Stimulated activated CD4-positive, alpha-beta T cell treated with anti-CD3 and anti-CD28 coated beads, Interleukin-15, amount 100 ng/mL, for 24 hours (primary cell): ENCODE data around the gene C21orf58.
A peak's percentile ranks its signal among the peaks of the same experiment; 100 is the strongest.
"Not testable (repeated sequence)": the region's sequence is repeated elsewhere in the genome, so short reads cannot be mapped to it uniquely, and the experiment has no call there.

Source experiments
- DNase-seq: peaks from one replicate; pipeline ENCODE4 v3.0.0-alpha.2; 2020

The C21orf58 gene

GRCh38 chr21:46323227-46323709, 402 bp downstream of the C21orf58 start:
- no peak for DNase-seq

GRCh38 chr21:46322351-46323226, 1.1 kb downstream of the C21orf58 start:
- DNase-seq, result peak; percentile 43

- DNase-seq, result no peak
Measured at GRCh38 chr21:46320331-46320801, 3.3 kb downstream of the C21orf58 start.

GRCh38 chr21:46319186-46319585, 4.5 kb downstream of the C21orf58 start:
- no peak for DNase-seq

GRCh38 chr21:46318464-46318845, 5.2 kb downstream of the C21orf58 start:
- DNase-seq, result no peak

- DNase-seq, result no peak
Measured at GRCh38 chr21:46317710-46318463, 5.8 kb downstream of the C21orf58 start.

- DNase-seq, result no peak
Measured at GRCh38 chr21:46316708-46317324, 6.9 kb downstream of the C21orf58 start.

- no peak for DNase-seq
Measured at GRCh38 chr21:46314441-46315020, 9.1 kb downstream of the C21orf58 start.

GRCh38 chr21:46312949-46313348, 10.7 kb downstream of the C21orf58 start:
- DNase-seq, result no peak

GRCh38 chr21:46311568-46311967, 12.1 kb downstream of the C21orf58 start:
- DNase-seq, result no peak

GRCh38 chr21:46310260-46310659, 13.4 kb downstream of the C21orf58 start:
- DNase-seq, result not testable (repeated sequence)

GRCh38 chr21:46308431-46308830, 15.2 kb downstream of the C21orf58 start:
- no peak for DNase-seq

- DNase-seq, result no peak
Measured at GRCh38 chr21:46307625-46308024, 16.0 kb downstream of the C21orf58 start.

GRCh38 chr21:46304955-46305354, 18.7 kb downstream of the C21orf58 start:
- DNase-seq, result no peak

GRCh38 chr21:46304437-46304836, 19.2 kb downstream of the C21orf58 start:
- no peak for DNase-seq

- DNase-seq, result no peak
Measured at GRCh38 chr21:46301759-46302158, 21.9 kb downstream of the C21orf58 start.

GRCh38 chr21:46299167-46299566, 24.5 kb downstream of the C21orf58 start:
- no peak for DNase-seq

GRCh38 chr21:46297338-46298271, 26.1 kb downstream of the C21orf58 start:
- no peak for DNase-seq

GRCh38 chr21:46295996-46296752, 27.5 kb downstream of the C21orf58 start:
- peak; percentile 77 for DNase-seq

GRCh38 chr21:46295177-46295770, 28.4 kb downstream of the C21orf58 start:
- DNase-seq, result no peak
